Activated CD4-positive, alpha-beta T cell treated with anti-CD3 and anti-CD28 coated beads, Interleukin-2, amount 50 U/mL, for 1 hour (primary cell): ENCODE results near the gene CALHM2.
"Not testable (repeated sequence)": the region's sequence is repeated elsewhere in the genome, so short reads cannot be mapped to it uniquely, and the experiment has no call there.

Experiments used
- DNase-seq: peaks from one replicate; pipeline ENCODE4 v3.0.0-alpha.2; 2020

CALHM2 gene

GRCh38 chr10:103451831-103452505 lies at the start of gene CALHM2:
TSS of gene CALHM2 (minus strand) at chr10:103452370. CDS start at chr10:103449941, 2,429 bp downstream.
- peak; percentile 56 for DNase-seq

GRCh38 chr10:103501186-103501585 lies 49.0 kb upstream of the CALHM2 start:
- no peak for DNase-seq

- DNase-seq: no peak
Observed at GRCh38 chr10:103500481-103500880, 48.3 kb upstream of the CALHM2 start.

GRCh38 chr10:103499881-103500280 lies 47.7 kb upstream of the CALHM2 start:
- no peak for DNase-seq

GRCh38 chr10:103498936-103499638 lies 46.9 kb upstream of the CALHM2 start:
- DNase-seq: no peak

GRCh38 chr10:103497161-103497915 lies 45.2 kb upstream of the CALHM2 start:
- DNase-seq: no peak

- no peak for DNase-seq
Observed at GRCh38 chr10:103495321-103495720, 43.2 kb upstream of the CALHM2 start.

GRCh38 chr10:103493916-103494877 lies 42.0 kb upstream of the CALHM2 start:
- peak; percentile 8 for DNase-seq

- no peak for DNase-seq
Observed at GRCh38 chr10:103493362-103493915, 41.3 kb upstream of the CALHM2 start, which contains the start of gene NEURL1. TSS of gene NEURL1 (plus strand) at chr10:103493705. CDS start at chr10:103494388, 683 bp downstream.

GRCh38 chr10:103492655-103493261 lies 40.6 kb upstream of the CALHM2 start:
- no peak for DNase-seq

- no peak for DNase-seq
Observed at GRCh38 chr10:103491729-103492364, 39.7 kb upstream of the CALHM2 start.

GRCh38 chr10:103490986-103491314 lies 38.8 kb upstream of the CALHM2 start:
- DNase-seq: no peak

GRCh38 chr10:103487410-103487708 lies 35.2 kb upstream of the CALHM2 start:
- DNase-seq: no peak

GRCh38 chr10:103486635-103487409 lies 34.7 kb upstream of the CALHM2 start:
- DNase-seq: not testable (repeated sequence)

GRCh38 chr10:103481974-103482531 lies 29.9 kb upstream of the CALHM2 start:
- DNase-seq: no peak

GRCh38 chr10:103480521-103480920 lies 28.4 kb upstream of the CALHM2 start:
- no peak for DNase-seq

GRCh38 chr10:103479135-103479534 lies 27.0 kb upstream of the CALHM2 start, which contains the start of gene CALHM3:
TSS of gene CALHM3 (minus strand) at chr10:103479240. CDS start at chr10:103479032, 208 bp downstream.
- DNase-seq: no peak

- no peak for DNase-seq
Observed at GRCh38 chr10:103478671-103479070, 26.5 kb upstream of the CALHM2 start.

GRCh38 chr10:103476046-103476768 lies 24.0 kb upstream of the CALHM2 start:
- DNase-seq: no peak
